GM12891 (cell line): ENCODE results near the gene RASSF8.

ENCODE experiments used
- PAX5 ChIP-seq: IDR thresholded peaks from 2 replicates; pipeline ENCODE4 v1.6.1; 2011; ENCODE audit warnings: low read length, moderate library complexity, mild to moderate bottlenecking; ENCODE audit not compliant: insufficient read depth, severe bottlenecking
- POLR2A ChIP-seq: IDR thresholded peaks from 2 replicates; pipeline ENCODE4 v1.6.1; 2011; ENCODE audit warnings: low read depth, low read length, control low read depth
- POLR2AphosphoS5 ChIP-seq: IDR thresholded peaks from 2 replicates; pipeline ENCODE4 v1.6.1; 2011; ENCODE audit warnings: low read depth, low read length, control low read depth
- POU2F2 ChIP-seq: IDR thresholded peaks from 2 replicates; pipeline ENCODE4 v1.6.1; 2011; ENCODE audit warnings: low read depth, mild to moderate bottlenecking, control low read depth, low read length, moderate library complexity
- SPI1 ChIP-seq: IDR thresholded peaks from 2 replicates; pipeline ENCODE4 v1.6.1; 2011; ENCODE audit warnings: low read depth, low read length, control low read depth
- TAF1 ChIP-seq: IDR thresholded peaks from 2 replicates; pipeline ENCODE4 v1.6.1; 2011; ENCODE audit warnings: low read depth, low read length, control low read depth

GRCh38 chr12:25940886-25941285 lies 17.6 kb upstream of the RASSF8 start:
- no peak for TF ChIP-seq POLR2A
- no peak for TF ChIP-seq POLR2AphosphoS5
- no peak for TF ChIP-seq TAF1
- no peak for TF ChIP-seq SPI1
- no peak for TF ChIP-seq PAX5
- TF ChIP-seq POU2F2, result no peak
